Osteocyte (in vitro differentiated cells): ENCODE results near the gene HUWE1. TPM values are rescaled to one million over a fixed set of nuclear protein-coding genes. Genes with fewer than 3 reads are reported as not detected.
"Not testable (repeated sequence)": the region's sequence is repeated elsewhere in the genome, so short reads cannot be mapped to it uniquely, and the experiment has no call there.

ENCODE experiments used
- DNase-seq: peaks from one replicate; pipeline ENCODE4 v3.0.0; 2021; ENCODE audit warnings: mixed read lengths; ENCODE audit not compliant: unreplicated experiment; ENCODE audit errors: extremely low spot score
- H3K27ac Mint-ChIP-seq: one replicate; pipeline ENCODE4 v1.8.0; 2021; ENCODE audit warnings: mild to moderate bottlenecking, mixed read lengths; ENCODE audit not compliant: unreplicated experiment
- H3K27me3 Mint-ChIP-seq: one replicate; pipeline ENCODE4 v1.8.0; 2021; ENCODE audit warnings: mixed read lengths; ENCODE audit not compliant: unreplicated experiment
- H3K36me3 Mint-ChIP-seq: one replicate; pipeline ENCODE4 v1.8.0; 2021; ENCODE audit warnings: mixed read lengths; ENCODE audit not compliant: unreplicated experiment
- H3K4me1 Mint-ChIP-seq: one replicate; pipeline ENCODE4 v1.8.0; 2021; ENCODE audit warnings: mixed read lengths; ENCODE audit not compliant: unreplicated experiment
- H3K4me3 Mint-ChIP-seq: one replicate; pipeline ENCODE4 v1.8.0; 2021; ENCODE audit warnings: mild to moderate bottlenecking, moderate library complexity, mixed read lengths; ENCODE audit not compliant: unreplicated experiment
- H3K9me3 Mint-ChIP-seq: one replicate; pipeline ENCODE4 v1.8.0; 2021; ENCODE audit warnings: mixed read lengths; ENCODE audit not compliant: unreplicated experiment
- total RNA-seq: library from RNA; stranded (reverse); gene quantifications from 2 replicates; pipeline ENCODE4 v1.2.1, GENCODE V29; 2021
- TF ChIP-seq, protein P1 (sequence below): fragments of 200-600 bp; sonication (generic); IDR thresholded peaks from 2 replicates; pipeline ENCODE4 v1.5.0; 2021; ENCODE audit warnings: antibody characterized with exemption, mild to moderate bottlenecking, moderate library complexity

HUWE1 gene
- total RNA-seq, 1 donor from 2014 or later, result 177 TPM

DNA sequence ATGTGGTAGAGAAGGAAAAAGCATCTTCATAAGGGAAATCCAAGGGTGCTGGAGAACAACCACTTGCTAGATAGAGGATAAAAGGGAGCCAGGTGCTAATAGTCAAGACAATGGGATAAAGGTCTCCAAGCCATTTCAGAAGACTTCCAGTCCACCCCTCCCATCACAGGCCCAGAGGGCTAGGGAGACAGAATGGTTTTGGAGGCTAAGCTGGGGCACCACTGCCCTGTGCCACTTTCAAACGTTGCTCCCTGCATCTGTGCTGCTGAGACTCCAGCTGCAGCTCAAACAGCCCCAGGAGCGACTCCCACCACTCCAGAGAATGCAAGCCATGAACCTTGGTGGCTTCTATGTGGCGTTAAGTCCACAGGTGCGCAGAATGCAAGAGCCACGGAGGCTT lies 38.4 kb upstream of the HUWE1 start:
- H3K27me3 Mint-ChIP-seq, result no peaks in the 10 kb centered on the region
- no peaks in the 10 kb centered on the region for H3K36me3 Mint-ChIP-seq
- H3K9me3 Mint-ChIP-seq, result no peaks in the 10 kb centered on the region
- TF ChIP-seq, protein P1, sequence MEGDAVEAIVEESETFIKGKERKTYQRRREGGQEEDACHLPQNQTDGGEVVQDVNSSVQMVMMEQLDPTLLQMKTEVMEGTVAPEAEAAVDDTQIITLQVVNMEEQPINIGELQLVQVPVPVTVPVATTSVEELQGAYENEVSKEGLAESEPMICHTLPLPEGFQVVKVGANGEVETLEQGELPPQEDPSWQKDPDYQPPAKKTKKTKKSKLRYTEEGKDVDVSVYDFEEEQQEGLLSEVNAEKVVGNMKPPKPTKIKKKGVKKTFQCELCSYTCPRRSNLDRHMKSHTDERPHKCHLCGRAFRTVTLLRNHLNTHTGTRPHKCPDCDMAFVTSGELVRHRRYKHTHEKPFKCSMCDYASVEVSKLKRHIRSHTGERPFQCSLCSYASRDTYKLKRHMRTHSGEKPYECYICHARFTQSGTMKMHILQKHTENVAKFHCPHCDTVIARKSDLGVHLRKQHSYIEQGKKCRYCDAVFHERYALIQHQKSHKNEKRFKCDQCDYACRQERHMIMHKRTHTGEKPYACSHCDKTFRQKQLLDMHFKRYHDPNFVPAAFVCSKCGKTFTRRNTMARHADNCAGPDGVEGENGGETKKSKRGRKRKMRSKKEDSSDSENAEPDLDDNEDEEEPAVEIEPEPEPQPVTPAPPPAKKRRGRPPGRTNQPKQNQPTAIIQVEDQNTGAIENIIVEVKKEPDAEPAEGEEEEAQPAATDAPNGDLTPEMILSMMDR, result no peak
- H3K4me3 Mint-ChIP-seq, result no peak overlapping the region
- no peak overlapping the region for H3K27ac Mint-ChIP-seq
- DNase-seq, result no peak
- H3K4me1 Mint-ChIP-seq, result peaks cover 4% of the 10 kb centered on the region

DNA sequence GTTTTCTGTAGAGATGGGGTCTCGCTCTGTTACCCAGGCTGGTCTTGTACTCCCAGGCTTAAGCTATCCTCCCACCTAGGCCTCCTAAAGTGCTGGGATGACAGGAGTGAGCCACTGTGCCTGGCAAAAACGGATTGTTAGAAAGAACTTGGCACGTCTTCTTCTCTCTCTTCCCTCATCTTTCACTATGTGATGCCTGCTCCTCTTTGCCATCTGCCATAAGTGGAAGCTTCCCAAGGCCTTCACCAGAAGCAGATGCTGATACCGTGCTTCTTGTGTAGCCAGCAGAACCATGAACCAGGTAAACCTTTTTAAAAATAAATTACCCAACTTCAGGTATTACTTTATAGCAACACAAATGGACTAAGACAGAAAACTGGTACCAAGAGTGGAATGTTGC lies 36.9 kb upstream of the HUWE1 start:
- no peak overlapping the region for H3K4me3 Mint-ChIP-seq
- no peaks in the 10 kb centered on the region for H3K27me3 Mint-ChIP-seq
- no peak overlapping the region for H3K27ac Mint-ChIP-seq
- peaks cover under 1% of the 10 kb centered on the region for H3K9me3 Mint-ChIP-seq
- no peaks in the 10 kb centered on the region for H3K36me3 Mint-ChIP-seq
- TF ChIP-seq, protein P1, result no peak
- H3K4me1 Mint-ChIP-seq, result peaks cover 4% of the 10 kb centered on the region
- no peak for DNase-seq

DNA sequence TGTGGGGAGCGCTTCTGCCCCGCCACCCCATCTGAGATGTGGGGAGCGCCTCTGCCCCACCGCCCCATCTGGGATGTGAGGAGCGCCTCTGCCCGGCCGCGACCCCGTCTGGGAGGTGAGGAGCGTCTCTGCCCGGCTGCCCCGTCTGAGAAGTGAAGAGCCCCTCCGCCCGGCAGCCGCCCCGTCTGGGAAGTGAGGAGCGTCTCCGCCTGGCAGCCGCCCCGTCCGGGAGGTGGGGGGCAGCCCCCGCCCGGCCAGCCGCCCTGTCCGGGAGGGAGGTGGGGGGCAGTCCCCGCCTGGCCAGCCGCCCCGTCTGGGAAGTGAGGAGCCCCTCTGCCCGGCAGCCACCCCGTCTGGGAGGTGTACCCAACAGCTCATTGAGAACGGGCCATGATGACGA lies 35.1 kb upstream of the HUWE1 start:
- not testable (repeated sequence) for H3K4me1 Mint-ChIP-seq, H3K9me3 Mint-ChIP-seq, H3K27me3 Mint-ChIP-seq, H3K27ac Mint-ChIP-seq, H3K36me3 Mint-ChIP-seq, DNase-seq, H3K4me3 Mint-ChIP-seq

DNA sequence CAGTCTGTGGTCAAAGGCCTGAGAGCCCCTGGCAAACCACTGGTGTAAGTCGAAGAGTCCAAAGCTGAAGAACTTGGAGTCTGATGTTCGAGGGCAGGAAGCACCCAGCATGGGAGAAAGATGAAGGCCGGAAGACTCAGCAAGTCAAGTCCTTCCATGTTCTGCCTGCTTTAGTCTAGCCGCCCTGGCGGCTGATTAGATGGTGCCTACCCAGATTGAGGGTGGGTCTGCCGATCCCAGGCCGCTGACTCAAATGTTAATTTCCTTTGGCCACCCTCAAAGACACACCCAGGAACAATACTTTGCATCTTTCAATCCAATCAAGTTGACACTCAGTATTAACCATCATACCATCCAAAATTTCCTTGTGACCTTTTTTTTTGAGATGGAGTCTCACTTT lies 33.1 kb upstream of the HUWE1 start:
- not testable (repeated sequence) for H3K9me3 Mint-ChIP-seq, H3K4me3 Mint-ChIP-seq, H3K27ac Mint-ChIP-seq, H3K36me3 Mint-ChIP-seq, H3K4me1 Mint-ChIP-seq, DNase-seq, H3K27me3 Mint-ChIP-seq

DNA sequence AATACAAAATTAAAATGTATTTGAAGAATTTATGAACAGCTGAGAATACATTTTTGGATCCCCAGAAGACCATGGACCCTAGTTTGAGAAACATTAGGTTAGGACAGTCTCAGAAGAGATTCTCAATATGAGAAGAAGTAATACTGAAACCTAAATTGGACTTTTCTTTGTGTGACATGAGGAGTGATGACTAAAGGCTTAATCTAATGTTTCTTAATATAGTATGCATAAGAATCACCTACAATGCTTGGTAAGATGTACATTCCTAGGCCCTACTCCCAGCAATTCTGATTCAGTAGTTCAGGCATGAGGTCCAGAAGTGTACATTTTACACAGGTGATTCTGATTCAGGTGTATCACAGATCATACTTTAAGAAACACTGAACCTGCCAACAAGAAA lies 31.6 kb upstream of the HUWE1 start:
- H3K4me3 Mint-ChIP-seq, result no peak overlapping the region
- peaks cover 8% of the 10 kb centered on the region for H3K9me3 Mint-ChIP-seq
- H3K36me3 Mint-ChIP-seq, result no peaks in the 10 kb centered on the region
- H3K27me3 Mint-ChIP-seq, result no peaks in the 10 kb centered on the region
- TF ChIP-seq, protein P1, result no peak
- DNase-seq, result no peak
- H3K27ac Mint-ChIP-seq, result no peak overlapping the region
- peaks cover 6% of the 10 kb centered on the region for H3K4me1 Mint-ChIP-seq

DNA sequence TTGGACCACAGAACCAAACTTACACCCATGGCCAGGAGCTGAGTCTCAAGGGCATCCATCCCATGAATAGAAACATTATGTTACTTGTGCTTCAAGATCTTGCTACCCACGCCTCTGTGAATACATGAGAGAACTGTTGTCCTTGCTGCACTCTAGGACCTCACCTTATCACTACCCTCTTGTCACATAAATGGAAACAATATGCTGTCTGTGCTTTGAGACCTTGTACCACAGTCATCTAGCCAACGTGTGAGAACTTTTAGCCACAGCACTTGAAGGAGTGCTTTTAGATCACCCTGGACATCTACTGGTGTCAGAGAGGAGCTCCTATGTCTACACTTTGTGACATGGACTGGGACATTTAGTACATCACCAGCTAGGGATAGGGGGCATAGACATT lies 30.7 kb upstream of the HUWE1 start:
- TF ChIP-seq, protein P1, result no peak
- no peaks in the 10 kb centered on the region for H3K36me3 Mint-ChIP-seq
- no peak overlapping the region for H3K4me3 Mint-ChIP-seq
- H3K9me3 Mint-ChIP-seq, result peaks cover 8% of the 10 kb centered on the region
- no peak for DNase-seq
- H3K27me3 Mint-ChIP-seq, result no peaks in the 10 kb centered on the region
- peaks cover 6% of the 10 kb centered on the region for H3K4me1 Mint-ChIP-seq
- H3K27ac Mint-ChIP-seq, result no peak overlapping the region
